HG03135 (cell line): Measurements from ENCODE around the gene COL15A1.

Experiments
- ATAC-seq: cut with Tn5 transposase; IDR thresholded peaks from one replicate; pipeline ENCODE4 v1.9.1; 2021; ENCODE audit warnings: mild to moderate bottlenecking, moderate library complexity; ENCODE audit not compliant: unreplicated experiment

The COL15A1 gene

DNA sequence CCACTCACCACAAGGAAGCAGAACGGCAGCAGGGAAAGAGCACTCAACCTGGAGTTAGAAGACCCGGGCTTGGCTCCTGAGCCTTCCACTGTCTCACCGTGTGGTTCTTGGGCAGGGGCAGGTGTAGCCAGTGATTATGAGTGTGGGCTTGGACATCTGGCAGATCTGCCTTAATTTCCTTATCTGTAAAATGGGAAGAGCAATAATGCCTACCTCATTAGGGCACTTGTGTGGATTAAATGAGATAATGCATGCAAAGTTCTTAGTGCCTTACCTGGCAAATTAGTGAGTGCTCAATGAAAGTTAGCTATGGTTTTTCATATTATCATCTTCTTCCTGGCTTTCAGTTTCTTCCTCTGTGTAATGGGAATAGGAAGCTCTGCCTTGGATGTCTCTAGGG lies 28.1 kb upstream of the COL15A1 start:
- no peak for ATAC-seq

DNA sequence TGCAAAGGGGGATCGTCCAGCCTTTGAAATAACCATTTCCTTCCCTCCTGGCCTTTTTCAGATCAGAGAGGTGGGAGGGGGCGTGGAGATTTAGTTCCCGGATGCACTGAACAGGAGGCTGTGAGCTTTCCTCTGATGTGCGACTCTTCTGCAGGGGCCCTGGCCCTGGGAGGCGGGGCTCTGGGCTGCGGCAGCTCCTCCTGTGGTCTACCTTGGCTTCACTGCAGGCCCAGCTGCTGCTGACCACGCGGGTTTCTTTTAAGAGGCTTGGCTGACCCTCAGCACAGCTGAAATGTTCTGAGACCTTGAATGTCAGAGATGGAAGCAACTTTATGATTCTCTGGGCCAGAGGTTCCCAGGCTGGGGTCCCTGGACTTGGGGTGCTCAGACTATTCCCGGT lies 27.0 kb upstream of the COL15A1 start:
- ATAC-seq = no peak

DNA sequence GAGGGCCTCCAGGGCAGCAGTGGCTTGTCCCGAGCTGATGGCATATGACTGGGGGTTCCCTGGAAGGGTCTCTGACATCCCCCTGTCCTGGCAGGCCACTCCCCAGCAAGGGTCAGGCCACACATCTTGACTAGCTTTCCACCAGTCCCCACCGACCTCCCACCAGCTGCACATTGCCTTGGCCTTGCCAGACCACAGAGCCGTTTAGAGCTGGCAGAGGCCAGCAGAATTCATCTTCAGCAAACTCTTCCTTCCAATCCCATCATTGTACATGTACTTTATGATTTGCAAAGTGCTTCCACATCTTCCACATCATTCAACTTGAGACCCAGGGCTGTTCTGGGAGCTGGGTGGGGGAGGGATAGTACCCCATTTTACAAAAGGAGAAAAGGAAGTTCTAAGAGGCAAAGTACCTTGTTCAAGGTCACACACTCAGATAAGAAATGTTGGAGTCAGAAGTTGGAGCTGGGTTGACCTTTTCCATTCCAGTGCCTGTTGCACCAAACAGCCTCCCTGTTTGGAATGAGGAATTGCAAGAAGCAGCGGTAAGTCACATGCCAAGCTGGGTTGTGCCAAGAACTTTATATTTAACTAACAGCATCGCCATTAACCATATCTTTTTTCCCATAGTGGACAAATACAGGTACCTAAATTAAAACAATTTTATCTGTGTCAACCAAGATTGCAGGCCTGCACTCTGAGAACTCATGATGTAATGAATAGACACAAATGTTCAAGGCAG lies 25.8 kb upstream of the COL15A1 start:
- ATAC-seq = no peak

DNA sequence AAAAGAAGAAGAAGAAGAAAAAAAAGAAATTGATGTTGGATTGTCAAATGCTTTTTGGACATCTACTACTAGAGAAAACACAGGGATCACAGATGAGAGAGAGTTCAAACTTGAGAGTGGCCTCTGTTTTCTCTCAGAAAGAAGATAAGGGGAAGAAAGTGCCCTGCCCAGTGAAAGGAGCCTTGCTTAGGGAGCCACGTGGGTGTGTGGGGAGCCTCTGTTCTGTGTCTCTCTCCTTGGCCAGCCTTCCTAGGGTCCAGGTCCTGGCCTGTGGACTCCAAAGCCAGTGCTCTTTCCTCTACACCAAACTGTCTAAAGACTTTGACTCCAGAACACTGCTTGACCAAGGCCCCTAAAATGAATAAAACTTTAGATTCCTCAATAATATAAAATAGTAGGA lies 22.0 kb upstream of the COL15A1 start:
- no peak for ATAC-seq

DNA sequence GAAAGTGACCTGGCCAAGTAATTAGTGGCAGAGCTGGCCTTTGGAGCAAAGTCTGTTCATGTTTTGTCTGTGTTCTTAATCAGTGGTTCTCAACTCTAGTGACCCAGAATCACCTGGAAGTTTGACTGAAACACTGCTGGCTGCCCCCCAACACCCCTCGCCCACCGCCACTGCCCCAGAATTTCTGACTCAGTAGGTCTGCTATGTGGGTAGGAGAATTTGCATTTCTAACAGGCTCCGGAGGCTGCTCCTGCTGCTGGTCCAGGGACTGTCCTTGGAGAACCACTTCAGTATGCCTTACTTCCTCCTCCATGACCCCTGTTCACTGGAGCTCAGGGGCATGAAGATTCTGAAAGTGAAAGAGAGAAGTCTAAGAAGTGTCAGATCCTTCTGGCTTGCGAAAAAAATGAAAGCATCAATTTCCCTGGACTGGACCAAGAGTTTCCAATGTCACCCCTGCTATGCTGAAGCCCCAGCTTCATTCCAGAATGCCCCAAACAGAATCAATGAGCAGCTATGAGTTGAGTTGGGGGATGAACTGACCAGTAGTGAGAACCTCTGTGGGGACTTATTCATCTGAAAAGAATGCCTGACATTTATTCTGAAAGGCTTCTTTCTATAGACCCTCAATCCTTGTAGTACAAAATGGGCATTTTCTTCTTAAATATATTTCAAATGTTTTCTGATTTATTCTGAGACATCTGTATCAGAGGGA lies 20.8 kb upstream of the COL15A1 start:
- ATAC-seq = no peak

DNA sequence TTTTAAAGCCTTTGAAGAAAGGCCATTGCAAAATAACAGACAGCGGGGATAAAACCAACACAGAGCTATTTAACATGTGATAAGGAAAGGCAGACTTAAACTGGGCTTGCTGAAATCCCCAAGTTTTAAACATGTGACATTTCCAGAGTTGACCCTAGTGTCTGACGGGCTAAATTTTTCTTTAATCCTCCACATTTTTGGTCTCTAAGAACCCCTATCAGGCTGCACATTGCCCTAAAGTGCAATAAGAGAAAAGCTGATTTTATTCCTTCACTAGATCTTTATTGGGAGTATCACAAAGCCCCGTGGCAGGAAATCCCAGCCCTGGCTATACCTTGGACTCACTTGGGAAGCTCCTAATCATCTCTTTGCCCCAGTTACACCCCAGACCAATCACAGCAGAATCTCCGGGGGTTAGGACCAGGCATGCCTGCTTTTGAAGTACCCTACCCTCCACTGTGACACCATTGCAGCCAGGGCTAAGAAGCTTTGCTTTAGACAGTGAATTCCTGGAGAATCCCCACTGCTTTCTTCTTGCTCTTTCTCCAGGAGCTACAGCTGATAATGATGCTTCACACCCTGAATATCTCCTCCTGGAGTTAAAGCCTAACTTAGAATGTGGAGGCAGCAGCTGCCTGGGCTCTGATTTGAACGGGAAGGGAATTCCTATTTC lies 20.1 kb upstream of the COL15A1 start:
- ATAC-seq = no peak

DNA sequence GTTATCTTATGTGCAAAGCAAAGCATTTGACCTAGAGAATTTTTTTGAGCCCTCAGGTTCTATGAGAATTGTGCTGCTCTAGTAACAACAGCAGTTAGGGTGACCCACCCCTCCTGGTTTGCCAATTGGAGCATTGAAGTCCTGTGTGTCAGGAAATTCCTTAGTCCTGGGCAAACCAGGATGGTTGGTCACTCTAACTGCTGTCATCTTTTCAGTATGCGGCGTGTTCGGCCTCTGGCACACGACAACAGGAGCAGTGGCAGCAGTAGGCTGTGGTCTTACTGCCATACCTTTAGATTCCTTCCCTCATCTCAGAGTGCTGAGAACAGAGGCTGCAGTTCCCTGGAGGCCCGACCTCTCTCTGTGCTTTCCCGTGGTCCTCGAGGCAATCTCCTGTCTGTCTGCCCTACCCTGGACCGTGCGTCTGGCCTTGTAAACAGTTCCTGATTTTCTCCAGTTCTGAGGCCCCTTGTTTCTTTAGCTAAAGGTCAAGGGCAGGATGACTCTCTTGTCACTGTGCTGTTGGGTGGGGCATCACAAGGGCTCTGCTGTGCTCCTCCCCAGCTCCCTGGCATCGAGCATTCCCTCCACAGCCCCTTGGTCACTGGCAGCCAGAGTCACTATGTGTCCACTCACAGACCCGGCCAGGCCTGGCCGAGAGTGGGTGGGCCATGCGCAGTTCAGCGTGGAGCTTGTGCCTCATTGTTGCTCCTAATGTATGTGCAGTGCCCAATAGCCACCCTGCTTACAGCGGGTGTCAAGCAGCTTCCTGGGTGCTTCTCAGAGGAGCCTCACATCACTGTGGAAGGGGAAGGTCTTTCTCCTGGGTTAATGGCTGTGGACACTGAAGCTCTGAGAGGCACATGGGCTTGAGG lies 18.5 kb upstream of the COL15A1 start:
- ATAC-seq = no peak

DNA sequence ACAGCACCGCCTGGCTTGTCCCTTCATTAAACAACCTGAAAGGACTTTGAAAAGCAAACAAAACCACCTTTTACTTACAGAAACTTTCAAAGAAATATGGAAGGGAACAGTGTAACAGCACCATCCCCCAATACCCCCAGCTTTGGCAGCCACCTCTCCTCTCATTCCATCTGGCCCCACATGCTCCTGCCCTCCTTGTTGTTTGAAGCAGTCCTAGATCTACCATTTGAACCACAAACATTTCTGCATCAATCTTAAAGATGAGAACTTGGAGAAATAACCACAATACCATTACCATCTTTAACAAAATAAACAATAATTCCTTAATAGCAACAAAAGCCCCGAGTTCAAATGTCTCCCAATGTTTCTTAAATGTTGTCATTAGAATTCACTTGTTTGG lies 17.8 kb upstream of the COL15A1 start:
- ATAC-seq = no peak

DNA sequence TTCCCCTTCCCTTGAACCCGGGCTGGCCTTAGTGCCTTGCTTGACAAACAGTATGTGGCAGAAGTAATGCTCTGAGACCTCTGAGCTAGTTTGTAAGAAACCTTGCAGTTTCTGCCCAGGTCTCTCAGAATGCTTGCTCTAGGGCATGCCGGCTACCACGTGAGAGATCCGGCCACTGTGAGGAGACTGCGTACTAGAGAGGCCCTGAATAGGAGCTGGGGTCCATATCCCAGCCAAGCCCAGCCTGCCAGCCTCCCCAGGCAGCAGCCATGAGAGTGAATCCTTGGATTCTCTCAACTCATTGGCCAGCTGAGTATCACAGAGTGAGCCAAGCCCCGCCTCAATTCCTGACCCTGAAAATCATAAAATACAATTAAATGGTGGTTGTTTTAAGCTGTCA lies 16.0 kb upstream of the COL15A1 start:
- no peak for ATAC-seq

DNA sequence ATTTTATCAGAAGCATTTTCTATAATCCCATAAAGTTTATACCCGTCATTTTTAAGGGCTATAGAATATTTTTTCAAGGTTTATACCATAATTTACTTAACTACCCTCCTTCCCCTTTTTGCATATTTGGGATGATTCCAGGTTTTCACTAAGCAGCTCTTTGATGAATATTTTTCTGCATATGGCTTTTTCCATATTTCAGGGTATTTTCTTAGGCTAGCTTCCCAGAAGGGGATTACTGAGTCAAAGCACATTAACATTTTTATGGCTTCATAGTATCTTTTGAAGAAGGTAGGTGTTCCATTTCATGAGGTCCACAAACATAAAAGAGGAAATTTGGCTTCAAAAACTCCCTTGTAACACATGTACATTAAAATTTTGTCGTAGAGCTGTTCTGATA lies 14.6 kb upstream of the COL15A1 start:
- ATAC-seq = no peak

DNA sequence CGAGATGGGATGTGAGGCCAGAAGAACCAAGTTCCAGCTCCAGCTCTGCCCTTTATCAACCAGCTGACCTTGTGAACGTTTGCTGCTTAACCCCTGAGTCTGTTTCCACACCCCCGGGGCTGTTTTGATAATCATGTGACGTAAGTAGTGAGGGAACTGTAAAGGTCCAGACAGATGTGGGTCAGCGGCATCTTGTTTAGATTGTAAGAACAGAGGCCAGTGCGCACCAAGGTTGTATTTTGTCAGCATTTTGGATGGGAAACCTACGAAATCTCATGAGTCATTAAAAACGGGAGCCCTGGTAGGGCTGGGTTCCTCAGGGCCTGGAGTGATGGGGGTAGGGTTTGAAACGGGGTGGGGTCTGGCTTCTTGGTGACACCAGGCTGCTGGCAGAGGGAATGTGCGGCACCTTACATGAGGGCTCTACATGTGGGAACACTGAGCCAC lies 13.8 kb upstream of the COL15A1 start:
- ATAC-seq = no peak

DNA sequence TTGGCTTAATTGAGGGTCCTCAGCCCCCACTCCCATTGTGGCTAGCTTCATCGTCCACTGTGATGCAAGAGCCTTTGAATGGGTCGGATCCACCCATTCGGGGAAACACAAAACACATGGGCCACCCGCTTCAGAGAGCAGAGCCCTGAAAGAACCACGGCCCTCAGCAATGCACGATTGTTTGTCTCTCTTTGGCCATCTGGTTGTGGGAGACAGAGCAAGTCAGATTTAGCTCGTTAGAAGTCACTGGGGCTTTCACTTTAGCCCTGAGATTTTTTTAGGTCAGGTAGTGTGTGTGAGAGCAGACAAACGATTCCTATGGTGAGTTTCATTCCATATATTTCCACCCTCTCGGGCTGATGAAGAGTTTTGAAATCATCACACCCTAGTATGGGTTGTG lies 12.9 kb upstream of the COL15A1 start:
- ATAC-seq = no peak

DNA sequence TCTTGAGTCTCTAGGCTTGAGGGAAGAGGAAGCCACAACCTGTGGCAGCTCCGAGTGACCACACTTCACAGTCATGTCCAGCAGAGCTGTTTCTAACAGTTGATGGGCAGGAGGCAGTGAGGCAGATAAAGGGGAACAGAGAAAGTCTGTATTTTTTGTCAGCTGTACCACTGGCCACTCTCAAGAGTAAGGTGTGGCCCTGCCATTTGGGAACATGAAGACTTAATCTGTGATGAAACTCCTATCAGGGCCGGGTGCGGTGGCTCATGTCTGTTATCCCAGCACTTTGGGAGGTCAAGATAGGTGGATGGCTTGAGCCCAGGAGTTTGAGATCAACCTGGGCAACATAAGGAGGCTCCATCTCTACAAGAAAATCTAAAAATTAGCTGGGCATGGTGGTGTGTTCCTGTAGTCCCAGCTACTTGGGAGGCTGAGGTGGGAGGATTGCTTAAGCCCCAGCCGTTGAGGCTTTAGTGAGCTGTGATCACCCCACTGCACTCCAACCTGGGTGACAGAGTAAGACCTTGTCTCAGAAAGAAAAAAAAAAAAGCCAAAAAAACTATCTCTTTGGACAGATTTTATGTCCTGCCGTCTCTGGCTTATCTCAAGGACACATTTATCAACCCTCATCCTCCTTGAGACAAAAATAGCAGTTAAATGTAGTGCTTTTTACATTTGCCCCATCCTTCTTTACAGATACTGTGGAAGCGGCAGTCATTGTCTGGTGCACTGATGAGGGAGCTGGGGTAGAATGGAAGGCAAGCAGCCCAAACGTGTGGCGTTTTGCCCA lies 11.9 kb upstream of the COL15A1 start:
- ATAC-seq = no peak

DNA sequence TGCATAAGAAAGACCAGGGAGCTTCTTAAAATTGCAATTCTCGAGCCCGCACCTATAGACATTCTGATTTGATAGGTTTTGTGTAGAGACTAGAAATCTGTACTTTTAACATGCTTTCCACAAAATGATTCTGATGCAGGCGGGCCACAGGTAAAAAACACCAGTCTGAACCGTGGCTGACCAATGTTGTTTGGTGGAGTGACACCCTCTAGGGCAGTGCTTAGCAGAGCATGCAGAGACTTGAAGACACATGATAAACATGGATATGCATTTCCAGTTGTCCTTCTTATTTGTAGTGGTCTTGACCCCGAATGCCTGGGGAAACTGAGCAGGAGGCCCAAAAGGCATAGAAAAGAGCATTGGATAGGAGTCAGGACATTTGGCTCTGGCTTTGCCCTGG lies 10.5 kb upstream of the COL15A1 start:
- ATAC-seq = no peak

DNA sequence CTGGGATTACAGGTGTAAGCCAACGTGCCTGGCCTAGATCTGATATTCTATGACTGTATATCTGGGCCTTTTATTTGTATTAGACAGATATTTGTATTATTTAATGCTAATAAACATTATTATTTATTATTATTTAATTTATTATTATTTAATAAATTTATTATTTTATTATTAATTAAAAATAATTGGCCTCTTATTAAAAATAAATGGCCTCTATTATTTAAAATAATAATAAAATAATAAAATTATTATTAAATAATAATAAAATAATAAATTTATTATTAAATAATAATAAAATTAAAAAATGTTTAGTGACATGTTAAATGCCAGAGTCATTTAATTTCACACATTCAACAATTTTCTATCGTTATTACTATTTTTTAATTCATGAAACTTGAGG lies 9.8 kb upstream of the COL15A1 start:
- ATAC-seq = no peak

DNA sequence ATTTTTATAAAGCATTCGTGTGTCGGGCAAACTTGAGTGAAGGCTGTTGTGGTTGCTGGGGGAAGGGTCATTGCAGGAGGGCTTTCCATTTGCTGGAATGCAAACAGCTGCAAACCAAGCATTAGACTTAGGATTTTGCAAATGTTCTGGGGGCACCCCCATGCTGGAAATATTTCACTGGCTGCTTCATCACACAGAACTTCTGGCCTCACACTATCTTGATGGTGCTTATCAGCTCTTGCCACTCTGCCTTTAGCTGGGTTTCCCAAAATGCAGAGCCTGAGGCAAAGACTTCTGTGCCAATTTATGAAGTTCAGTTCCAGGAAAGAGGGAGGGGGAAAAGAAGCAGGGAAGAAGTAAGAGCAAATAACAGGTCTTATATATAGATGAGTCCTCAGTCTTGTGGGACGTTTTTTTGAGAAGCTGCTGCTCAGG lies 8.6 kb upstream of the COL15A1 start:
- ATAC-seq = no peak

DNA sequence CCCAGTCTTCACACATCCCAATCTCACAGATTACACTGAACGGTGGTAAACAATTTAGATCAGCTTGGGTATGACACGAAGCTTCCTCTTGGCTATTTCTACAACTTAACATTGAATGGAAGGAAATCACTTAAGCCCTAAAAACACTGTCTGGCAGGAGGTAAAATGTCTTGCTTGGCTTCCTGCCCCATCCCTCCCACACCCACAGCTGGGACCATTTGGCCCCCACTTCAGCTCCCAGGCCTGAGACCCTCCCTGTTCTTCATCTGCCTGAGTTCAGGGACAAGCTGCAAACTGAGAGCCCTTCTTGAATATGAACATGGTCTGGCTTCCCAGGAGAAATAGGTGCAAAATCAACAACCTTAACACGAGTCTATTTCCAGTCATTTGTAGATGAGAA lies 3.4 kb upstream of the COL15A1 start:
- no peak for ATAC-seq

DNA sequence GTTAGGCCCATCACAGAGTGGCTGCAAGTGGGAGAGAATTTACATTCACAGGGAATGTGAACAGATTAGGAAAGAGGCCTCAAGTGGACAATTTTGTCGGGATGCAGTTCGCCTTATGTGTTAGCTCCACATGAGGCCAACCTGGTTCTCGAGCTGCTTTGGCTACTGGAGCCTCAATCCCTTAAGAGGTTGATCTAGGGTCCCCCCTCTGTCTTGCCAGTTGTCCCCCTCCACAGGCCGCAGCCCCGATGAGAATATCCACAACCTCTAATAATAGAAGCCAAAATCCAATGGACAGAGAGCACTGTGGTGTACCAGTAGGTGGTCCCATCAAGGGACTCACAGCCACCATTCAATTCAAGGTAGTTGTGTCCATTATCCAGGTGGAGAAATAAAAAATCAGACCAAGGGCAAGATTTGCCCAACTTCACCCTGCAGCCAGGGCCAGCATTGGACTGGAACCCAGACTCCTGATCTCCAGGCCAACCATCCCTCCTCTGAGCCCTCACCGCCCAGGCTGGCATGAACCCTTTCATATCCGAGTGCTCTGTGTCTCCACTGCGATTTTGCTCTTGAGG lies 1.7 kb upstream of the COL15A1 start:
- ATAC-seq = no peak

DNA sequence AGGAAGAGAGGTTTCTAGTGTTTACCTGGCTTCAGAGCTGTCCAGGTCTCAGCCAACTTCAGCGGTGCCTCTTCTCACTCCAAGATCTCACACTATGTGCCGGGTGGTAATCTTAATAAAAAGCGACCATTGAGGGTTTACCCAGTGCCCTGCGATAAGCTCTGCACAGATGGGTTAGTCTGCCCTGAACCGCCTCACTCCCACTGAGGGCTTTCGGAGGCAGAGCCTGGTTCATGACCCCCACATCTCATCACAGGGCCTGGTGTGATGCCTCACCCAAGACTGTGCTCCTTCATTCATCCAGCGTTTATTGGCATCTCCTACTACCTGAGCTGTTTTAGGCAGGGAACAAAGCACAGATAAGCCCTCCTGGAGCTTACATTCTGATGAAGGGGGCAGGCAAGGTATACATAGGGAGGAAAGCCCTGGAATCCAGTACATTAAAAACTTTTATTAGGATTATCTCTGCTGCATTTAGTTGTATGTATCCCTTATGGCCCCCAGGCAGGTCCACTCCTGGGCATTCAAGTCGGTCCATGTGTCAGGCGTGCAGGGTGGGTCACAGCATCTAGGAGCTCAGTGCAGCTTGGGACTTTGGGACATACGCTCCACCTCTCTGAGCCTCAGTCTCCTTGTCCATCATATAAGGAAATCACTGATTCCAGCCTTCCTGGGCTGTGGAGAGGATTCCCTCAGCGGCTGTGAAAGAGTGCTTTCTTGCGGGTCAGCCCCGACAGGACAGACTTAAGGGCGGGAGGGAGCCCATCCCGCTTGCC lies 613 bp upstream of the COL15A1 start:
- ATAC-seq = no peak
